HepG2 (cell line): ENCODE data around the gene CST4. TPM values are rescaled to one million over a fixed set of nuclear protein-coding genes. Genes with fewer than 3 reads are reported as not detected.

ENCODE experiments used
- ARNTL ChIP-seq: sonication (generic); formaldehyde crosslinking; IDR thresholded peaks from 2 replicates; pipeline ENCODE4 v1.4.0; 2020; ENCODE audit warnings: mild to moderate bottlenecking, missing genetic modification reagents
- DPF2 ChIP-seq: sonication (generic); formaldehyde crosslinking; IDR thresholded peaks from 2 replicates; pipeline ENCODE4 v1.4.0; 2020; ENCODE audit warnings: mild to moderate bottlenecking, low read depth, missing genetic modification reagents, borderline replicate concordance
- ETS1 ChIP-seq: sonication (generic); formaldehyde crosslinking; IDR thresholded peaks from 2 replicates; pipeline ENCODE4 v1.4.0; 2020; ENCODE audit warnings: missing genetic modification reagents
- FOXP4 ChIP-seq: sonication (generic); formaldehyde crosslinking; IDR thresholded peaks from 2 replicates; pipeline ENCODE4 v1.4.0; 2020; ENCODE audit warnings: missing genetic modification reagents
- GLMP ChIP-seq: sonication (generic); formaldehyde crosslinking; IDR thresholded peaks from 2 replicates; pipeline ENCODE4 v1.9.0; 2021; ENCODE audit warnings: missing genetic modification reagents, mild to moderate bottlenecking, borderline replicate concordance
- PHF8 ChIP-seq: sonication (generic); formaldehyde crosslinking; IDR thresholded peaks from 2 replicates; pipeline ENCODE4 v1.5.0; 2020; ENCODE audit warnings: missing genetic modification reagents
- POLR2A ChIP-seq, 2 experiments: IDR thresholded peaks; 2 replicates each; pipeline ENCODE4 v1.6.1; 2011; ENCODE audit warnings: low read depth in 2 of 2, low read length in 2 of 2, mild to moderate bottlenecking in 1 of 2, moderate library complexity in 1 of 2; ENCODE audit not compliant: insufficient read depth in 1 of 2
- SAP130 ChIP-seq: IDR thresholded peaks from 2 replicates; pipeline ENCODE4 v1.6.1; 2016; ENCODE audit warnings: low read depth
- SATB2 ChIP-seq: sonication (generic); formaldehyde crosslinking; IDR thresholded peaks from 2 replicates; pipeline ENCODE4 v1.5.0; 2020; ENCODE audit warnings: missing genetic modification reagents
- SPEN ChIP-seq: sonication (generic); formaldehyde crosslinking; IDR thresholded peaks from 2 replicates; pipeline ENCODE4 v1.5.1; 2020; ENCODE audit warnings: low read depth, mild to moderate bottlenecking, missing genetic modification reagents
- ZBTB7B ChIP-seq: sonication (generic); formaldehyde crosslinking; IDR thresholded peaks from 2 replicates; pipeline ENCODE4 v1.4.0; 2020; ENCODE audit warnings: missing genetic modification reagents
- ZHX2 ChIP-seq, 2 experiments: sonication (generic) in 1 of 2; formaldehyde crosslinking in 1 of 2; IDR thresholded peaks; 2 replicates each; pipeline versions ENCODE4 v1.6.1 to v1.9.0; 2014 to 2022; ENCODE audit warnings: antibody characterized with exemption in 1 of 2, borderline replicate concordance in 1 of 2, inconsistent platforms in 1 of 2, low read depth in 1 of 2, missing genetic modification reagents in 1 of 2
- ZNF530 ChIP-seq: sonication (generic); formaldehyde crosslinking; IDR thresholded peaks from 2 replicates; pipeline ENCODE4 v1.5.0; 2020; ENCODE audit warnings: low read depth, mild to moderate bottlenecking, missing genetic modification reagents
- polyA plus RNA-seq, 8 experiments: library from polyadenylated mRNA; depleted of rRNA in 3 of 8; stranded (reverse) in 7 of 8; unstranded in 1 of 8; fragments of >200 nt; fragmentation: Illumina TruSeq in 4 of 8; extraction: Trizol in 4 of 8; gene quantifications; 2 replicates each; pipeline versions ENCODE4 v1.2.1 to v1.2.3, GENCODE V29; 2011 to 2016; ENCODE audit warnings: low read depth in 4 of 8, missing spikeins in 1 of 8, mixed read lengths in 1 of 8; ENCODE audit not compliant: insufficient read depth in 1 of 8
- total RNA-seq, 5 experiments: library from RNA; depleted of rRNA; stranded (reverse); fragments of >200 nt; fragmentation: Illumina TruSeq; extraction: Trizol; gene quantifications; 2 replicates each; pipeline ENCODE4 v1.2.3, GENCODE V29; 2016; ENCODE audit warnings: low read depth in 1 of 5
- TF ChIP-seq, protein P1 (sequence below): IDR thresholded peaks from 2 replicates; pipeline ENCODE4 v1.6.1; 2016; ENCODE audit warnings: mild to moderate bottlenecking, missing biosample characterization, missing genetic modification reagents

Gene CST4
- total and polyA plus RNA-seq, 2 of the 13 experiments (the other 11 are each of a cell fraction or from before 2014, with no cell fraction given) = not detected

DNA sequence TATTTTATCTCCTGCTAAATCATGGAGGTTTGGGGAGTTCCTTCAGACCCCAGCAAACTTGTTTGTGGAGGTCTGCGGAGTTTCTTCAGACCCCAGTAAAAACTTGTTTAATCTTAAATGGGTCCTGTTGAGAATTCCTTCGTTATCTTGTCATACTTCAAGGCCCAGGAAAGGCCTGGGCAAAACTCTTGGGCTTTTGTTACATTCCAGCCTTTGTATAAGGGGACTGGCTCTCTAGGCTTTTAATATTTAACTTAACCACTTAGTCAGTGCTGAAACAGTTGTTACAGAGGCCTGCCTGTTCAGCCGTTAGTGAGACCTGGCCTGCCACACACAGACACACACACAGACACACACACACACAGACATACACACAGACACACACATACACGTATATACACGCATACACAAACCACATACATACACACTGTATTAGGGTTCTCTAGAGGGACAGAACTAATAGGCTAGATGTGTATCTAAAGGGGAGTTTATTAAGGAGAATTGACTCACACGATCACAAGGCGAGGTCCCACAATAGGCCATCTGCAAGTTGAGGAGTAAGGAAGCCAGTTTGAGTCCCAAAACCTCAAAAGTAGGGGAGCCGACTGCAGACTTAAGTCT is 29.7 kb downstream of the CST4 start (continued):
- TF ChIP-seq ETS1 (CRISPR knock-in tag) (no peak), ZNF530 (CRISPR knock-in tag) (no peak), SAP130 (CRISPR knock-in tag) (peak; percentile 71), POLR2A (IDR thresholded peaks at IDR 0.05; ENCODE audit: insufficient read depth in 1 of 2, low read depth in 2 of 2, low read length in 2 of 2) (peak; percentile 71 to 72; a peak in 3 of 4 replicates), ARNTL (CRISPR knock-in tag) (0 out of 2 replicates have a peak, but pooled peaks have one; percentile 54), SATB2 (CRISPR knock-in tag) (no peak), PHF8 (CRISPR knock-in tag) (no peak), FOXP4 (CRISPR knock-in tag) (peak; percentile 79), ZHX2 (IDR thresholded peaks at IDR 0.05; ENCODE audit: low read depth) (no peak), ZHX2 (CRISPR knock-in tag; IDR thresholded peaks at IDR 0.05; ENCODE audit: borderline replicate concordance) (no peak), GLMP (CRISPR knock-in tag) (no peak), SPEN (CRISPR knock-in tag) (peak; percentile 29; the same call in 1 of the 2 replicates), DPF2 (peak; percentile 77; the same call in 1 of the 2 replicates), ZBTB7B (no peak; the same call in 1 of the 2 replicates)
- TF ChIP-seq, protein P1, sequence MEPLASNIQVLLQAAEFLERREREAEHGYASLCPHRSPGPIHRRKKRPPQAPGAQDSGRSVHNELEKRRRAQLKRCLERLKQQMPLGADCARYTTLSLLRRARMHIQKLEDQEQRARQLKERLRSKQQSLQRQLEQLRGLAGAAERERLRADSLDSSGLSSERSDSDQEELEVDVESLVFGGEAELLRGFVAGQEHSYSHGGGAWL (CRISPR knock-in tag) = no peak
